HL-60/S4 treated with phorbol 12-myristate 13-acetate at 8.2 ng/mL for 4 days and 3 days (cell line): Measurements from ENCODE around the gene SPRR2B.
"Not testable (repeated sequence)": the region's sequence is repeated elsewhere in the genome, so short reads cannot be mapped to it uniquely, and the experiment has no call there.

ENCODE experiments used
- in situ Hi-C: fragments of 300-500 bp; cut with MboI; formaldehyde crosslinking; loops from 2 replicates; pipeline ENCODE4 v1.15.0; 2022; ENCODE audit warnings: low sequenced_read_pairs

Gene SPRR2B

GRCh38 chr1:153071511-153071910 lies at the start of gene SPRR2B:
Gene SPRR2B, minus strand, starts transcription at chr1:153071611. Its CDS starts 772 bp downstream, at chr1:153070839.
- in situ Hi-C loops: no loop called here

- in situ Hi-C loops: no loop called here
Observed at GRCh38 chr1:153120945-153121344, 49.5 kb upstream of the SPRR2B start.

GRCh38 chr1:153119491-153119971 lies 48.1 kb upstream of the SPRR2B start:
- in situ Hi-C loops: no loop called here

GRCh38 chr1:153115264-153115663 lies 43.9 kb upstream of the SPRR2B start:
- in situ Hi-C loops: not testable (repeated sequence)

GRCh38 chr1:153113416-153113815 lies 42.0 kb upstream of the SPRR2B start, which contains the start of gene SPRR2F:
Gene SPRR2F, minus strand, starts transcription at chr1:153113516. Its CDS starts 783 bp downstream, at chr1:153112733.
- in situ Hi-C loops: no loop called here

- in situ Hi-C loops: not testable (repeated sequence)
Observed at GRCh38 chr1:153112454-153112853, 41.0 kb upstream of the SPRR2B start.

- in situ Hi-C loops: no loop called here
Observed at GRCh38 chr1:153100245-153100644, 28.8 kb upstream of the SPRR2B start.

GRCh38 chr1:153099461-153100045 lies 28.1 kb upstream of the SPRR2B start:
- in situ Hi-C loops: no loop called here

GRCh38 chr1:153095764-153096163 lies 24.4 kb upstream of the SPRR2B start:
- in situ Hi-C loops: no loop called here

- in situ Hi-C loops: no loop called here
Observed at GRCh38 chr1:153094426-153094825, 23.0 kb upstream of the SPRR2B start, which contains the start of gene SPRR2E. Gene SPRR2E, minus strand, starts transcription at chr1:153094526. Its CDS starts 775 bp downstream, at chr1:153093751.

GRCh38 chr1:153087652-153088051 lies 16.2 kb upstream of the SPRR2B start:
- in situ Hi-C loops: no loop called here

GRCh38 chr1:153081736-153082135 lies 10.3 kb upstream of the SPRR2B start:
- in situ Hi-C loops: no loop called here

GRCh38 chr1:153072806-153073726 lies 1.7 kb upstream of the SPRR2B start:
- in situ Hi-C loops: no loop called here

GRCh38 chr1:153070243-153070642 lies 1.2 kb downstream of the SPRR2B start:
- in situ Hi-C loops: no loop called here

GRCh38 chr1:153058826-153059784 lies 12.3 kb downstream of the SPRR2B start:
- in situ Hi-C loops: no loop called here

GRCh38 chr1:153058154-153058553 lies 13.3 kb downstream of the SPRR2B start:
- in situ Hi-C loops: no loop called here

GRCh38 chr1:153057375-153057774 lies 14.0 kb downstream of the SPRR2B start, which contains the start of gene SPRR2A:
Gene SPRR2A, minus strand, starts transcription at chr1:153057512. Its CDS starts 777 bp downstream, at chr1:153056735.
- in situ Hi-C loops: no loop called here

- in situ Hi-C loops: not testable (repeated sequence)
Observed at GRCh38 chr1:153056111-153056510, 15.3 kb downstream of the SPRR2B start.

- in situ Hi-C loops: no loop called here
Observed at GRCh38 chr1:153049211-153049610, 22.2 kb downstream of the SPRR2B start.

GRCh38 chr1:153040950-153041631 lies 30.3 kb downstream of the SPRR2B start, which contains the start of gene SPRR2D:
Gene SPRR2D, minus strand, starts transcription at chr1:153041120. Its CDS starts 774 bp downstream, at chr1:153040346.
- in situ Hi-C loops: no loop called here
